ENCODE results near the gene MEF2B. TPM values are rescaled to one million over a fixed set of nuclear protein-coding genes. Genes with fewer than 3 reads are reported as not detected.

Gene MEF2B
- total RNA-seq, 6 donors from 2014 or later = 2.0 to 3.9 (median 3.1) TPM; not detected in 3

- Histone ChIP-seq H3K36me3 (no peaks in the 10 kb centered on the region), H3K4me1 (no peaks in the 10 kb centered on the region), H3K4me3 (no peak overlapping the region), H3K27me3 (no peaks in the 10 kb centered on the region), H3K27ac (no peak overlapping the region), H3K9me3 (no peaks in the 10 kb centered on the region)
- WGBS, 2 donors = 53 to 54% methylated on average over 16 to 26 of the region's 26 CpGs
- ATAC-seq (ENCODE audit: low FRiP score in 2 of 2) (no peak), DNase-seq (no peak)
- no peak for TF ChIP-seq EP300 (IDR thresholded peaks at IDR 0.05)
- no peak for TF ChIP-seq CTCF (IDR thresholded peaks at IDR 0.05)
- TF ChIP-seq POLR2AphosphoS5 (IDR thresholded peaks at IDR 0.05) = no peak
- no peak for TF ChIP-seq POLR2A (IDR thresholded peaks at IDR 0.05)
Observed at GRCh38 chr19:19160461-19161035, 9.5 kb downstream of the MEF2B start.

- H3K4me3 ChIP-seq = no peak overlapping the region
Observed at GRCh38 chr19:19159534-19159933, 10.5 kb downstream of the MEF2B start.

GRCh38 chr19:19157808-19158207 lies 12.3 kb downstream of the MEF2B start:
- Histone ChIP-seq H3K4me1 (no peaks in the 10 kb centered on the region), H3K4me3 (no peak overlapping the region), H3K36me3 (no peaks in the 10 kb centered on the region), H3K9me3 (no peaks in the 10 kb centered on the region), H3K27me3 (no peaks in the 10 kb centered on the region), H3K27ac (no peak overlapping the region)
- TF ChIP-seq POLR2AphosphoS5 (IDR thresholded peaks at IDR 0.05) (no peak), CTCF (IDR thresholded peaks at IDR 0.05) (no peak), POLR2A (IDR thresholded peaks at IDR 0.05) (no peak), EP300 (IDR thresholded peaks at IDR 0.05) (no peak)
- WGBS, 2 donors = 77 to 81% methylated on average over 6 of the region's 6 CpGs
- DNase-seq = no peak
- no peak for ATAC-seq (ENCODE audit: low FRiP score in 2 of 2)

More at GRCh38 chr19:19159534-19159933, 10.5 kb downstream of the MEF2B start:
- Histone ChIP-seq H3K27me3 (no peaks in the 10 kb centered on the region), H3K36me3 (no peaks in the 10 kb centered on the region), H3K9me3 (no peaks in the 10 kb centered on the region), H3K4me1 (no peaks in the 10 kb centered on the region), H3K27ac (no peak overlapping the region)
- TF ChIP-seq EP300 (IDR thresholded peaks at IDR 0.05) = no peak
- TF ChIP-seq POLR2AphosphoS5 (IDR thresholded peaks at IDR 0.05) = no peak
- TF ChIP-seq CTCF (IDR thresholded peaks at IDR 0.05) = no peak
- no peak for TF ChIP-seq POLR2A (IDR thresholded peaks at IDR 0.05)
- no peak for ATAC-seq (ENCODE audit: low FRiP score in 2 of 2)
- WGBS, 2 donors = 87 to 97% methylated on average over 4 of the region's 4 CpGs
- DNase-seq = no peak

- no peak overlapping the region for H3K27ac ChIP-seq
- no peak for DNase-seq
- ATAC-seq (ENCODE audit: low FRiP score in 2 of 2) = no peak
- no peaks in the 10 kb centered on the region for H3K9me3 ChIP-seq
- H3K4me3 ChIP-seq = no peak overlapping the region
- H3K36me3 ChIP-seq = no peaks in the 10 kb centered on the region
- no peak for TF ChIP-seq EP300 (IDR thresholded peaks at IDR 0.05)
- no peak for TF ChIP-seq POLR2AphosphoS5 (IDR thresholded peaks at IDR 0.05)
- TF ChIP-seq POLR2A (IDR thresholded peaks at IDR 0.05) = no peak
- TF ChIP-seq CTCF (IDR thresholded peaks at IDR 0.05) = no peak
- WGBS, 2 donors = 94 to 96% methylated on average over 9 to 10 of the region's 10 CpGs
- H3K4me1 ChIP-seq = no peaks in the 10 kb centered on the region
- no peaks in the 10 kb centered on the region for H3K27me3 ChIP-seq
Observed at GRCh38 chr19:19155495-19156219, 14.4 kb downstream of the MEF2B start.
